K562 (cell line): ENCODE measurements around the gene TCF3. TPM values are rescaled to one million over a fixed set of nuclear protein-coding genes. Genes with fewer than 3 reads are reported as not detected.
A peak's percentile ranks its signal among the peaks of the same experiment; 100 is the strongest.

Experiments
- CREB3L1 ChIP-seq: fragments of 450-650 bp; IDR thresholded peaks from 2 replicates; pipeline ENCODE4 v1.6.1; 2014; ENCODE audit warnings: low read depth, mild to moderate bottlenecking, moderate library complexity, borderline replicate concordance
- ID3 ChIP-seq, 2 experiments: fragments of 250-450 bp in 1 of 2; fragments of 450-650 bp in 1 of 2; sonication (Bioruptor Pico) in 1 of 2; IDR thresholded peaks; 2 replicates each; pipeline versions ENCODE4 v1.6.1 to v1.8.0; 2016 to 2021; ENCODE audit warnings: mild to moderate bottlenecking in 2 of 2, moderate library complexity in 2 of 2, missing compliant biosample characterization in 1 of 2, missing genetic modification characterization in 1 of 2
- MTA2 ChIP-seq: fragments of 450-650 bp; IDR thresholded peaks from 2 replicates; pipeline ENCODE4 v1.6.1; 2016; ENCODE audit warnings: low read depth
- SMARCA4 ChIP-seq: fragments of 450-650 bp; IDR thresholded peaks from 2 replicates; pipeline ENCODE4 v1.6.1; 2016
- TFE3 ChIP-seq: fragments of 450-650 bp; formaldehyde crosslinking; IDR thresholded peaks from 2 replicates; pipeline ENCODE4 v1.4.0; 2020; ENCODE audit warnings: mild to moderate bottlenecking, mixed read lengths
- ZNF3 ChIP-seq: fragments of 250-450 bp; sonication (Bioruptor Pico); IDR thresholded peaks from 2 replicates; pipeline ENCODE4 v1.5.0; 2021; ENCODE audit warnings: mild to moderate bottlenecking, moderate library complexity
- ZNF407 ChIP-seq: fragments of 450-650 bp; IDR thresholded peaks from 2 replicates; pipeline ENCODE4 v1.6.1; 2016; ENCODE audit warnings: low read depth
- polyA plus RNA-seq, 8 experiments: library from polyadenylated mRNA; depleted of rRNA in 4 of 8; stranded (reverse) in 5 of 8; unstranded in 3 of 8; fragments of >200 nt; fragmentation: Nextera tagmentation in 2 of 8; fragmentation: Illumina TruSeq in 1 of 8; extraction: Ambion mirVana in 2 of 8; extraction: Trizol in 1 of 8; gene quantifications; 2 replicates each; pipeline versions ENCODE4 v1.2.1 to v1.2.3, GENCODE V29; 2011 to 2014; ENCODE audit warnings: inconsistent platforms in 1 of 8, missing spikeins in 1 of 8
- total RNA-seq, 7 experiments: library from RNA; depleted of rRNA in 6 of 7; stranded (reverse); fragments of >200 nt in 6 of 7; fragmentation: Illumina TruSeq in 2 of 7; extraction: Trizol in 2 of 7; gene quantifications; 2 replicates each; pipeline versions ENCODE4 v1.2.1 to v1.2.3, GENCODE V29; 2011 to 2021; ENCODE audit warnings: low replicate concordance in 1 of 7
- TF ChIP-seq, protein P1 (sequence below): sonication (generic); formaldehyde crosslinking; IDR thresholded peaks from 2 replicates; pipeline ENCODE4 v1.8.1; 2022; ENCODE audit warnings: missing genetic modification reagents
- TF ChIP-seq, protein P2 (sequence below): sonication (generic); formaldehyde crosslinking; IDR thresholded peaks from 2 replicates; pipeline ENCODE4 v1.8.0; 2022; ENCODE audit warnings: mild to moderate bottlenecking, missing genetic modification reagents

TCF3 gene
- total and polyA plus RNA-seq, 9 of the 15 experiments (the other 6 are each of a cell fraction or from before 2014, with no cell fraction given), result 5.6 to 259 (median 84.0) TPM

GRCh38 chr19:1591421-1592023 lies 60.9 kb downstream of the TCF3 start (continued):
- TF ChIP-seq ZNF407 (no peak), SMARCA4 (no peak), CREB3L1 (no peak), MTA2 (no peak), TFE3 (CRISPR knock-in tag) (no peak), ZNF3 (CRISPR knock-in tag) (no peak), ID3 (CRISPR knock-in tag; IDR thresholded peaks at IDR 0.05) (no peak), ID3 (tag; IDR thresholded peaks at IDR 0.05) (no peak)
- TF ChIP-seq, protein P1, sequence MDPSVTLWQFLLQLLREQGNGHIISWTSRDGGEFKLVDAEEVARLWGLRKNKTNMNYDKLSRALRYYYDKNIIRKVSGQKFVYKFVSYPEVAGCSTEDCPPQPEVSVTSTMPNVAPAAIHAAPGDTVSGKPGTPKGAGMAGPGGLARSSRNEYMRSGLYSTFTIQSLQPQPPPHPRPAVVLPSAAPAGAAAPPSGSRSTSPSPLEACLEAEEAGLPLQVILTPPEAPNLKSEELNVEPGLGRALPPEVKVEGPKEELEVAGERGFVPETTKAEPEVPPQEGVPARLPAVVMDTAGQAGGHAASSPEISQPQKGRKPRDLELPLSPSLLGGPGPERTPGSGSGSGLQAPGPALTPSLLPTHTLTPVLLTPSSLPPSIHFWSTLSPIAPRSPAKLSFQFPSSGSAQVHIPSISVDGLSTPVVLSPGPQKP (CRISPR knock-in tag), result no peak
- TF ChIP-seq, protein P2, sequence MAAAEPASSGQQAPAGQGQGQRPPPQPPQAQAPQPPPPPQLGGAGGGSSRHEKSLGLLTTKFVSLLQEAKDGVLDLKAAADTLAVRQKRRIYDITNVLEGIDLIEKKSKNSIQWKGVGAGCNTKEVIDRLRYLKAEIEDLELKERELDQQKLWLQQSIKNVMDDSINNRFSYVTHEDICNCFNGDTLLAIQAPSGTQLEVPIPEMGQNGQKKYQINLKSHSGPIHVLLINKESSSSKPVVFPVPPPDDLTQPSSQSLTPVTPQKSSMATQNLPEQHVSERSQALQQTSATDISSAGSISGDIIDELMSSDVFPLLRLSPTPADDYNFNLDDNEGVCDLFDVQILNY (CRISPR knock-in tag), result 0 out of 2 replicates have a peak, but pooled peaks have one; percentile 33
